ENCODE data around the gene RERE.
A peak's percentile ranks its signal among the peaks of the same experiment; 100 is the strongest.
"Not testable (repeated sequence)": the region's sequence is repeated elsewhere in the genome, so short reads cannot be mapped to it uniquely, and the experiment has no call there.

The RERE gene

GRCh38 chr1:8726801-8727186 is 90.6 kb downstream of the RERE start:
- H3K9me3 ChIP-seq (ENCODE audit: low read length); H3K9ac ChIP-seq (ENCODE audit: low read length); H3K27ac ChIP-seq (ENCODE audit: low read depth, low read length); H3K27me3 ChIP-seq (ENCODE audit: control insufficient read depth in 1 of 2, insufficient read depth in 2 of 2, low read length in 2 of 2); H3K4me3 ChIP-seq (ENCODE audit: low read depth in 1 of 2, low read length in 2 of 2); H3K36me3 ChIP-seq (ENCODE audit: insufficient read depth, low read length): not testable (repeated sequence)
- H3K4me1 ChIP-seq (ENCODE audit: insufficient read depth, low read length) = peaks cover 20% of the 10 kb centered on the region

- Histone ChIP-seq H3K4me3 (ENCODE audit: low read depth in 1 of 2, low read length in 2 of 2) (no peak overlapping the region), H3K36me3 (ENCODE audit: insufficient read depth, low read length) (no peaks in the 10 kb centered on the region), H3K27ac (ENCODE audit: low read depth, low read length) (no peak overlapping the region), H3K9ac (ENCODE audit: low read length) (no peak overlapping the region), H3K9me3 (ENCODE audit: low read length) (no peaks in the 10 kb centered on the region), H3K27me3 (ENCODE audit: control insufficient read depth in 1 of 2, insufficient read depth in 2 of 2, low read length in 2 of 2) (no peaks in the 10 kb centered on the region), H3K4me1 (ENCODE audit: insufficient read depth, low read length) (peaks cover 30% of the 10 kb centered on the region)
These were observed 94.4 kb downstream of the RERE start for GRCh38 chr1:8723010-8723409.

GRCh38 chr1:8722366-8722765 is 95.1 kb downstream of the RERE start:
- Histone ChIP-seq H3K36me3 (ENCODE audit: insufficient read depth, low read length) (no peaks in the 10 kb centered on the region), H3K9me3 (ENCODE audit: low read length) (no peaks in the 10 kb centered on the region), H3K4me3 (ENCODE audit: low read depth in 1 of 2, low read length in 2 of 2) (no peak overlapping the region), H3K9ac (ENCODE audit: low read length) (no peak overlapping the region), H3K4me1 (ENCODE audit: insufficient read depth, low read length) (peaks cover 23% of the 10 kb centered on the region), H3K27ac (ENCODE audit: low read depth, low read length) (no peak overlapping the region), H3K27me3 (ENCODE audit: control insufficient read depth in 1 of 2, insufficient read depth in 2 of 2, low read length in 2 of 2) (no peaks in the 10 kb centered on the region)

- Histone ChIP-seq H3K9ac (ENCODE audit: low read length) (no peak overlapping the region), H3K36me3 (ENCODE audit: insufficient read depth, low read length) (no peaks in the 10 kb centered on the region), H3K27me3 (ENCODE audit: control insufficient read depth in 1 of 2, insufficient read depth in 2 of 2, low read length in 2 of 2) (no peaks in the 10 kb centered on the region), H3K9me3 (ENCODE audit: low read length) (no peaks in the 10 kb centered on the region), H3K4me3 (ENCODE audit: low read depth in 1 of 2, low read length in 2 of 2) (no peak overlapping the region), H3K4me1 (ENCODE audit: insufficient read depth, low read length) (peaks cover 20% of the 10 kb centered on the region), H3K27ac (ENCODE audit: low read depth, low read length) (no peak overlapping the region)
These were observed 95.6 kb downstream of the RERE start for GRCh38 chr1:8721679-8722324.

- H3K4me3 ChIP-seq (ENCODE audit: low read depth in 1 of 2, low read length in 2 of 2) = no peak overlapping the region
- no peak overlapping the region for H3K9ac ChIP-seq (ENCODE audit: low read length)
- no peaks in the 10 kb centered on the region for H3K9me3 ChIP-seq (ENCODE audit: low read length)
- H3K27me3 ChIP-seq (ENCODE audit: control insufficient read depth in 1 of 2, insufficient read depth in 2 of 2, low read length in 2 of 2) = no peaks in the 10 kb centered on the region
- no peak overlapping the region for H3K27ac ChIP-seq (ENCODE audit: low read depth, low read length)
- H3K4me1 ChIP-seq (ENCODE audit: insufficient read depth, low read length) = peaks cover 18% of the 10 kb centered on the region
- no peaks in the 10 kb centered on the region for H3K36me3 ChIP-seq (ENCODE audit: insufficient read depth, low read length)
These were observed 97.1 kb downstream of the RERE start for GRCh38 chr1:8720347-8720746.

GRCh38 chr1:8718850-8719361 is 98.5 kb downstream of the RERE start:
- Histone ChIP-seq H3K9me3 (ENCODE audit: low read length) (no peaks in the 10 kb centered on the region), H3K4me1 (ENCODE audit: insufficient read depth, low read length) (peaks cover 18% of the 10 kb centered on the region), H3K27me3 (ENCODE audit: control insufficient read depth in 1 of 2, insufficient read depth in 2 of 2, low read length in 2 of 2) (no peaks in the 10 kb centered on the region), H3K9ac (ENCODE audit: low read length) (no peak overlapping the region), H3K4me3 (ENCODE audit: low read depth in 1 of 2, low read length in 2 of 2) (no peak overlapping the region), H3K27ac (ENCODE audit: low read depth, low read length) (no peak overlapping the region), H3K36me3 (ENCODE audit: insufficient read depth, low read length) (no peaks in the 10 kb centered on the region)

GRCh38 chr1:8717148-8717547 is 100.3 kb downstream of the RERE start:
- Histone ChIP-seq H3K9me3 (ENCODE audit: low read length) (no peaks in the 10 kb centered on the region), H3K36me3 (ENCODE audit: insufficient read depth, low read length) (no peaks in the 10 kb centered on the region), H3K9ac (ENCODE audit: low read length) (no peak overlapping the region), H3K4me3 (ENCODE audit: low read depth in 1 of 2, low read length in 2 of 2) (no peak overlapping the region), H3K27me3 (ENCODE audit: control insufficient read depth in 1 of 2, insufficient read depth in 2 of 2, low read length in 2 of 2) (no peaks in the 10 kb centered on the region), H3K4me1 (ENCODE audit: insufficient read depth, low read length) (peaks cover 23% of the 10 kb centered on the region), H3K27ac (ENCODE audit: low read depth, low read length) (no peak overlapping the region)

- Histone ChIP-seq H3K9ac (ENCODE audit: low read length) (no peak overlapping the region), H3K4me1 (ENCODE audit: insufficient read depth, low read length) (peaks cover 22% of the 10 kb centered on the region)
These were observed 101.2 kb downstream of the RERE start for GRCh38 chr1:8716238-8716637.

GRCh38 chr1:8714173-8714572 is 103.3 kb downstream of the RERE start:
- H3K9ac ChIP-seq (ENCODE audit: low read length) = no peak overlapping the region
- no peak overlapping the region for H3K4me3 ChIP-seq (ENCODE audit: low read depth in 1 of 2, low read length in 2 of 2)
- H3K36me3 ChIP-seq (ENCODE audit: insufficient read depth, low read length) = no peaks in the 10 kb centered on the region
- H3K27ac ChIP-seq (ENCODE audit: low read depth, low read length) = no peak overlapping the region
- no peaks in the 10 kb centered on the region for H3K9me3 ChIP-seq (ENCODE audit: low read length)
- peaks cover 21% of the 10 kb centered on the region for H3K4me1 ChIP-seq (ENCODE audit: insufficient read depth, low read length)
- H3K27me3 ChIP-seq (ENCODE audit: control insufficient read depth in 1 of 2, insufficient read depth in 2 of 2, low read length in 2 of 2) = no peaks in the 10 kb centered on the region

More at GRCh38 chr1:8716238-8716637, 101.2 kb downstream of the RERE start:
- Histone ChIP-seq H3K36me3 (ENCODE audit: insufficient read depth, low read length) (no peaks in the 10 kb centered on the region), H3K4me3 (ENCODE audit: low read depth in 1 of 2, low read length in 2 of 2) (no peak overlapping the region), H3K27me3 (ENCODE audit: control insufficient read depth in 1 of 2, insufficient read depth in 2 of 2, low read length in 2 of 2) (no peaks in the 10 kb centered on the region), H3K9me3 (ENCODE audit: low read length) (no peaks in the 10 kb centered on the region), H3K27ac (ENCODE audit: low read depth, low read length) (no peak overlapping the region)

GRCh38 chr1:8712413-8713231 is 104.8 kb downstream of the RERE start:
- H3K4me1 ChIP-seq (ENCODE audit: insufficient read depth, low read length) = peaks cover 15% of the 10 kb centered on the region
- H3K9ac ChIP-seq (ENCODE audit: low read length) = peak overlapping the region; percentile 8
- H3K4me3 ChIP-seq (ENCODE audit: low read depth in 1 of 2, low read length in 2 of 2) = peak overlapping the region in 1 of 2 donors; percentile 2
- no peaks in the 10 kb centered on the region for H3K27me3 ChIP-seq (ENCODE audit: control insufficient read depth in 1 of 2, insufficient read depth in 2 of 2, low read length in 2 of 2)
- no peaks in the 10 kb centered on the region for H3K9me3 ChIP-seq (ENCODE audit: low read length)
- H3K27ac ChIP-seq (ENCODE audit: low read depth, low read length) = peak overlapping the region; percentile 60
- H3K36me3 ChIP-seq (ENCODE audit: insufficient read depth, low read length) = no peaks in the 10 kb centered on the region

GRCh38 chr1:8711873-8712412 is 105.5 kb downstream of the RERE start:
- peak overlapping the region; percentile 8 for H3K9ac ChIP-seq (ENCODE audit: low read length)
- peak overlapping the region in 1 of 2 donors; percentile 2 for H3K4me3 ChIP-seq (ENCODE audit: low read depth in 1 of 2, low read length in 2 of 2)
- H3K27ac ChIP-seq (ENCODE audit: low read depth, low read length) = peak overlapping the region; percentile 60
- H3K4me1 ChIP-seq (ENCODE audit: insufficient read depth, low read length) = peaks cover 20% of the 10 kb centered on the region
- H3K9me3 ChIP-seq (ENCODE audit: low read length) = no peaks in the 10 kb centered on the region
- no peaks in the 10 kb centered on the region for H3K27me3 ChIP-seq (ENCODE audit: control insufficient read depth in 1 of 2, insufficient read depth in 2 of 2, low read length in 2 of 2)
- no peaks in the 10 kb centered on the region for H3K36me3 ChIP-seq (ENCODE audit: insufficient read depth, low read length)

All from muscle layer of colon (tissue), 2 donors.